Uterus (tissue), 2 donors: ENCODE measurements around the gene DMRT3.

Experiments
- POLR2A ChIP-seq, 2 donors: fragments of 450-650 bp; IDR thresholded peaks; one replicate each; pipeline ENCODE4 v1.6.1; 2016; ENCODE audit warnings: antibody characterized with exemption in 2 of 2, mild to moderate bottlenecking in 1 of 2, moderate library complexity in 1 of 2
- TF ChIP-seq, protein P1 (sequence below), 4 experiments: fragments of 200-600 bp in 2 of 4; fragments of 450-650 bp in 2 of 4; sonication (generic) in 2 of 4; IDR thresholded peaks; one replicate each; pipeline ENCODE4 v1.5.1; 2016 to 2019; ENCODE audit warnings: antibody characterized with exemption in 4 of 4, mild to moderate bottlenecking in 2 of 4, moderate library complexity in 1 of 4

DNA sequence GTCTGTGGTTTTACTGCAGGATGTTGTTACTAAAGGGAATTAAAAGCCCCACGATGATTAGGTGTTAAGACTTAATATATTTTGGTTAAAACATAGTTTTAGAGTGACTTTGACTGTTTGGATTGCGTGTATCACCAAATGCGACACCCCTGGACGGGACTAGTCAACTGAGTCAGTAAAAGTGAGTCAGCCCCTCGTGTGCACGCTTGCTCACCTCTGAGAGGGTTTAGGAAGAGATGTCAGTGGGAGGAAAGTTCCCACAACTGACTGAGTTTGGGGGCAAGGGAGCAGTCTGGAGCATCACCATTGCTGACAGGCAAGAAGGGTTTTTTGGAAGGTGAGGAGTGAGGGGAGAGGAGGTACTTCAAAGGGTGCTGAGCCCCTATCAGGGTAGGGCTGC lies 14.4 kb upstream of the DMRT3 start:
- TF ChIP-seq, protein P1, sequence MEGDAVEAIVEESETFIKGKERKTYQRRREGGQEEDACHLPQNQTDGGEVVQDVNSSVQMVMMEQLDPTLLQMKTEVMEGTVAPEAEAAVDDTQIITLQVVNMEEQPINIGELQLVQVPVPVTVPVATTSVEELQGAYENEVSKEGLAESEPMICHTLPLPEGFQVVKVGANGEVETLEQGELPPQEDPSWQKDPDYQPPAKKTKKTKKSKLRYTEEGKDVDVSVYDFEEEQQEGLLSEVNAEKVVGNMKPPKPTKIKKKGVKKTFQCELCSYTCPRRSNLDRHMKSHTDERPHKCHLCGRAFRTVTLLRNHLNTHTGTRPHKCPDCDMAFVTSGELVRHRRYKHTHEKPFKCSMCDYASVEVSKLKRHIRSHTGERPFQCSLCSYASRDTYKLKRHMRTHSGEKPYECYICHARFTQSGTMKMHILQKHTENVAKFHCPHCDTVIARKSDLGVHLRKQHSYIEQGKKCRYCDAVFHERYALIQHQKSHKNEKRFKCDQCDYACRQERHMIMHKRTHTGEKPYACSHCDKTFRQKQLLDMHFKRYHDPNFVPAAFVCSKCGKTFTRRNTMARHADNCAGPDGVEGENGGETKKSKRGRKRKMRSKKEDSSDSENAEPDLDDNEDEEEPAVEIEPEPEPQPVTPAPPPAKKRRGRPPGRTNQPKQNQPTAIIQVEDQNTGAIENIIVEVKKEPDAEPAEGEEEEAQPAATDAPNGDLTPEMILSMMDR (IDR thresholded peaks at IDR 0.05) = no peak
- no peak for TF ChIP-seq POLR2A (IDR thresholded peaks at IDR 0.05)
